Endothelial cell of umbilical vein (primary cell): ENCODE data around the gene GRK6. TPM values are rescaled to one million over a fixed set of nuclear protein-coding genes. Genes with fewer than 3 reads are reported as not detected.

Experiments
- BruUV-seq: library from RNA; stranded (reverse); fragments of 400-500 nt; replicated peaks from 2 replicates; lab custom pipeline; 2021; lab: Mats Ljungman, UMichigan
- CTCF ChIA-PET: fragments of 300-600, 350-600 bp; sonication (Branson Sonifier 250); formaldehyde crosslinking; loops from one replicate; lab custom pipeline; 2021; ENCODE audit warnings: antibody characterized with exemption, inconsistent platforms; lab: Charles Lee
- POLR2A ChIA-PET: fragments of 300-600, 350-600 bp; sonication (Branson Sonifier 250); formaldehyde crosslinking; loops from one replicate; lab custom pipeline; 2021; ENCODE audit warnings: antibody characterized with exemption, inconsistent platforms; lab: Charles Lee
- DNase-seq: peaks from one replicate; pipeline ENCODE4 v3.0.0-alpha.2; 2011; ENCODE audit warnings: low read depth, low spot score
- FAIRE-seq: peaks from 2 replicates; lab custom pipeline; 2011; peaks lifted over from hg19 to GRCh38; lab: Jason Lieb, UNC
- H2AFZ ChIP-seq: 2 replicates; pipeline ENCODE4 v1.6.0; 2012; ENCODE audit warnings: low read depth, low read length, control low read depth, inconsistent platforms
- H3K27ac ChIP-seq: 2 replicates; pipeline ENCODE4 v1.5.1; 2011; ENCODE audit warnings: low read depth, mild to moderate bottlenecking, control low read depth, low read length, moderate library complexity; ENCODE audit not compliant: insufficient read depth
- H3K27me3 ChIP-seq, 2 experiments: 2 replicates each; pipeline versions ENCODE4 v1.6.0 to v1.6.1; 2011; ENCODE audit warnings: low read length in 2 of 2, mixed read lengths in 1 of 2; ENCODE audit not compliant: control insufficient read depth in 2 of 2, insufficient read depth in 2 of 2
- H3K36me3 ChIP-seq, 2 experiments: 2 replicates in 1 of 2; 3 replicates in 1 of 2; pipeline ENCODE4 v1.5.1; 2011; ENCODE audit warnings: low read length in 2 of 2, mild to moderate bottlenecking in 1 of 2, moderate library complexity in 1 of 2; ENCODE audit not compliant: control insufficient read depth in 2 of 2, insufficient read depth in 2 of 2; ENCODE audit errors: extremely low read depth in 1 of 2
- H3K4me1 ChIP-seq: 3 replicates; pipeline ENCODE4 v1.5.1; 2011; ENCODE audit warnings: mild to moderate bottlenecking, low read length; ENCODE audit not compliant: control insufficient read depth, insufficient read depth; ENCODE audit errors: extremely low read depth
- H3K4me2 ChIP-seq: 2 replicates; pipeline ENCODE4 v1.6.1; 2011; ENCODE audit warnings: low read length, control low read depth, mixed read lengths; ENCODE audit not compliant: insufficient read depth
- H3K4me3 ChIP-seq, 3 experiments: fragments of 200-600 bp in 1 of 3; sonication (generic), shearing (Covaris generic) in 1 of 3; replicated peaks in 1 of 3; 2 replicates each; pipeline ENCODE4 v1.5.1; 2011 to 2016; ENCODE audit warnings: control low read depth in 3 of 3, low read length in 3 of 3, mild to moderate bottlenecking in 2 of 3, inconsistent platforms in 1 of 3, low read depth in 1 of 3, moderate library complexity in 1 of 3; ENCODE audit not compliant: insufficient read depth in 1 of 3
- H3K79me2 ChIP-seq: 2 replicates; pipeline ENCODE4 v1.6.0; 2012; ENCODE audit warnings: low read length, inconsistent platforms; ENCODE audit not compliant: control insufficient read depth, insufficient read depth
- H3K9ac ChIP-seq: replicated peaks from 2 replicates; pipeline ENCODE3; 2011; ENCODE audit warnings: low read length, control low read depth; ENCODE audit not compliant: insufficient read depth; ENCODE audit errors: extremely low read depth
- H3K9me1 ChIP-seq: replicated peaks from 3 replicates; pipeline ENCODE4 v1.6.0; 2011; ENCODE audit warnings: mild to moderate bottlenecking, low read length; ENCODE audit not compliant: control insufficient read depth, insufficient read depth; ENCODE audit errors: extremely low read depth
- H3K9me3 ChIP-seq: replicated peaks from 2 replicates; pipeline ENCODE4 v1.5.1; 2012; ENCODE audit warnings: low read length, inconsistent platforms; ENCODE audit not compliant: control insufficient read depth, insufficient read depth
- H4K20me1 ChIP-seq: replicated peaks from 2 replicates; pipeline ENCODE3; 2011; ENCODE audit warnings: mild to moderate bottlenecking, low read length; ENCODE audit not compliant: control insufficient read depth, insufficient read depth; ENCODE audit errors: extremely low read depth
- EZH2 ChIP-seq: IDR thresholded peaks from 2 replicates; pipeline ENCODE4 v1.6.1; 2012; ENCODE audit warnings: borderline replicate concordance, low read depth, mild to moderate bottlenecking, moderate library complexity, low read length, inconsistent platforms; ENCODE audit not compliant: severe bottlenecking
- FOS ChIP-seq: IDR thresholded peaks from 2 replicates; pipeline ENCODE4 v1.6.1; 2011; ENCODE audit warnings: mild to moderate bottlenecking, low read length, moderate library complexity, borderline replicate concordance; ENCODE audit not compliant: insufficient read depth
- GATA2 ChIP-seq: IDR thresholded peaks from 2 replicates; pipeline ENCODE4 v1.7.0; 2011; ENCODE audit warnings: low read depth, mild to moderate bottlenecking, moderate library complexity, mixed read lengths, low read length; ENCODE audit not compliant: insufficient read length, insufficient read depth
- JUN ChIP-seq: IDR thresholded peaks from 2 replicates; pipeline ENCODE4 v1.6.1; 2011; ENCODE audit warnings: borderline replicate concordance, low read depth; ENCODE audit not compliant: insufficient read length, insufficient read depth
- POLR2A ChIP-seq: IDR thresholded peaks from 2 replicates; pipeline ENCODE4 v1.6.1; 2012; ENCODE audit warnings: low read depth, mild to moderate bottlenecking, control low read depth, low read length
- POLR2AphosphoS5 ChIP-seq: IDR thresholded peaks from 2 replicates; pipeline ENCODE4 v1.6.1; 2012; ENCODE audit warnings: low read depth, mild to moderate bottlenecking, control low read depth, low read length, moderate library complexity; ENCODE audit not compliant: insufficient read depth
- dilution Hi-C: fragments of 300-500 bp; cut with MboI; formaldehyde crosslinking; loops from one replicate; pipeline ENCODE4 v1.15.0; 2019; ENCODE audit warnings: low sequenced_read_pairs; ENCODE audit not compliant: extremely low pct_ligation_motif_present
- intact Hi-C: fragments of 100-400 bp; cut with micrococcal nuclease; formaldehyde crosslinking; loops from one replicate; pipeline ENCODE4 v1.10.0; 2022
- polyA plus RNA-seq, 4 experiments: library from polyadenylated mRNA; depleted of rRNA in 3 of 4; stranded (reverse) in 3 of 4; unstranded in 1 of 4; fragments of >200 nt; gene quantifications; 2 replicates each; pipeline versions ENCODE4 v1.2.1 to v1.2.3, GENCODE V29; 2011 to 2012; ENCODE audit warnings: missing spikeins in 1 of 4
- total RNA-seq: library from RNA; stranded (reverse); gene quantifications from 2 replicates; pipeline ENCODE4 v1.2.3, GENCODE V29; 2021
- TF ChIP-seq, protein P1 (sequence below), 2 donors: IDR thresholded peaks; 1 replicate in 1 of 2; 2 replicates in 1 of 2; pipeline ENCODE4 v1.5.1; 2011; ENCODE audit warnings: low read length in 2 of 2, mild to moderate bottlenecking in 2 of 2, moderate library complexity in 2 of 2, control low read depth in 1 of 2, inconsistent platforms in 1 of 2, low read depth in 1 of 2; ENCODE audit not compliant: insufficient read depth in 1 of 2; ENCODE audit errors: extremely low read depth in 1 of 2

GRK6 gene
- total and polyA plus RNA-seq, 2 donors (not counting 3 experiments of a cell fraction or from before 2014, with no cell fraction given) = 28.9 to 36.4 TPM

DNA sequence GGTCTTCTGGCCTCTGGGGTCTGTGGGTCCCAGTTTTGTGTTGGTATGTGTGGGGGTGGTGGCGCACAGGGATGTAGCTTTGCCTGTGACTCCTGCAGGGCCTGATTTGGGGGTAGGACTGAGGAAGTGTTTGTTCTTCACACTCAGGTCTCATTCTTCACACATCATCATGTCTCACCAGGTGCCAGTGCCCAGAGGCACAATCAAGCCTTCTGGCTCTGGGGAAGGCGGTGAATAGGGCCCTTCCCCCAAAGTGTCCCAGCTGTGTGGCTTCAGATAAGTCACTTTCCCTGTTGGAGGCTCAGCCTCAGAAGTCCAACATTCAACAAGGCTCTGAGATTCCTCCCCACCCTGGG is 41.8 kb downstream of the GRK6 start:
- POLR2A ChIA-PET = no interaction called here
- peaks cover 49% of the 10 kb centered on the region for H3K79me2 ChIP-seq
- no peak overlapping the region for H3K9ac ChIP-seq
- no peak overlapping the region for H3K27ac ChIP-seq
- CTCF ChIA-PET = interaction anchor here (1.0 kb wide), 1 partner anchor 13 kb away, joined by 7 read pairs; no protein-coding TSS in a partner anchor
- intact Hi-C loops (no loop called here), dilution Hi-C loops (no loop called here)
- no peak overlapping the region for H3K4me3 ChIP-seq
- FAIRE-seq (no peak), DNase-seq (no peak)
- no peaks in the 10 kb centered on the region for H3K9me1 ChIP-seq
- no peak overlapping the region for H3K4me2 ChIP-seq
- no peaks in the 10 kb centered on the region for H3K27me3 ChIP-seq
- H3K36me3 ChIP-seq = peaks cover 16 to 34% of the 10 kb centered on the region in 2 experiments
- no peaks in the 10 kb centered on the region for H3K9me3 ChIP-seq
- H4K20me1 ChIP-seq = no peaks in the 10 kb centered on the region
- no peak for TF ChIP-seq POLR2AphosphoS5
- no peak for TF ChIP-seq GATA2
- TF ChIP-seq, protein P1, sequence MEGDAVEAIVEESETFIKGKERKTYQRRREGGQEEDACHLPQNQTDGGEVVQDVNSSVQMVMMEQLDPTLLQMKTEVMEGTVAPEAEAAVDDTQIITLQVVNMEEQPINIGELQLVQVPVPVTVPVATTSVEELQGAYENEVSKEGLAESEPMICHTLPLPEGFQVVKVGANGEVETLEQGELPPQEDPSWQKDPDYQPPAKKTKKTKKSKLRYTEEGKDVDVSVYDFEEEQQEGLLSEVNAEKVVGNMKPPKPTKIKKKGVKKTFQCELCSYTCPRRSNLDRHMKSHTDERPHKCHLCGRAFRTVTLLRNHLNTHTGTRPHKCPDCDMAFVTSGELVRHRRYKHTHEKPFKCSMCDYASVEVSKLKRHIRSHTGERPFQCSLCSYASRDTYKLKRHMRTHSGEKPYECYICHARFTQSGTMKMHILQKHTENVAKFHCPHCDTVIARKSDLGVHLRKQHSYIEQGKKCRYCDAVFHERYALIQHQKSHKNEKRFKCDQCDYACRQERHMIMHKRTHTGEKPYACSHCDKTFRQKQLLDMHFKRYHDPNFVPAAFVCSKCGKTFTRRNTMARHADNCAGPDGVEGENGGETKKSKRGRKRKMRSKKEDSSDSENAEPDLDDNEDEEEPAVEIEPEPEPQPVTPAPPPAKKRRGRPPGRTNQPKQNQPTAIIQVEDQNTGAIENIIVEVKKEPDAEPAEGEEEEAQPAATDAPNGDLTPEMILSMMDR (IDR thresholded peaks at IDR 0.05; ENCODE audit: extremely low read depth in 1 of 2, insufficient read depth in 1 of 2, low read depth in 1 of 2, low read length in 2 of 2) = no peak
- no peak for TF ChIP-seq POLR2A
- no peak for TF ChIP-seq JUN
- no peak for TF ChIP-seq EZH2
- no peak for TF ChIP-seq FOS
- no TSS peak for BruUV-seq
- no peak overlapping the region for H2AFZ ChIP-seq
- peaks cover 32% of the 10 kb centered on the region for H3K4me1 ChIP-seq
